Endothelial cell of umbilical vein (primary cell): ENCODE data around the gene BEND5. TPM values are rescaled to one million over a fixed set of nuclear protein-coding genes. Genes with fewer than 3 reads are reported as not detected.

Experiments used
- BruUV-seq: library from RNA; stranded (reverse); fragments of 400-500 nt; replicated peaks from 2 replicates; lab custom pipeline; 2021; lab: Mats Ljungman, UMichigan
- CTCF ChIA-PET: fragments of 300-600, 350-600 bp; sonication (Branson Sonifier 250); formaldehyde crosslinking; loops from one replicate; lab custom pipeline; 2021; ENCODE audit warnings: antibody characterized with exemption, inconsistent platforms; lab: Charles Lee
- POLR2A ChIA-PET: fragments of 300-600, 350-600 bp; sonication (Branson Sonifier 250); formaldehyde crosslinking; loops from one replicate; lab custom pipeline; 2021; ENCODE audit warnings: antibody characterized with exemption, inconsistent platforms; lab: Charles Lee
- DNase-seq: peaks from one replicate; pipeline ENCODE4 v3.0.0-alpha.2; 2011; ENCODE audit warnings: low read depth, low spot score
- FAIRE-seq: peaks from 2 replicates; lab custom pipeline; 2011; peaks lifted over from hg19 to GRCh38; lab: Jason Lieb, UNC
- H2AFZ ChIP-seq: 2 replicates; pipeline ENCODE4 v1.6.0; 2012; ENCODE audit warnings: low read depth, low read length, control low read depth, inconsistent platforms
- H3K27ac ChIP-seq: 2 replicates; pipeline ENCODE4 v1.5.1; 2011; ENCODE audit warnings: low read depth, mild to moderate bottlenecking, control low read depth, low read length, moderate library complexity; ENCODE audit not compliant: insufficient read depth
- H3K27me3 ChIP-seq, 2 experiments: 2 replicates each; pipeline versions ENCODE4 v1.6.0 to v1.6.1; 2011; ENCODE audit warnings: low read length in 2 of 2, mixed read lengths in 1 of 2; ENCODE audit not compliant: control insufficient read depth in 2 of 2, insufficient read depth in 2 of 2
- H3K36me3 ChIP-seq, 2 experiments: 2 replicates in 1 of 2; 3 replicates in 1 of 2; pipeline ENCODE4 v1.5.1; 2011; ENCODE audit warnings: low read length in 2 of 2, mild to moderate bottlenecking in 1 of 2, moderate library complexity in 1 of 2; ENCODE audit not compliant: control insufficient read depth in 2 of 2, insufficient read depth in 2 of 2; ENCODE audit errors: extremely low read depth in 1 of 2
- H3K4me1 ChIP-seq: 3 replicates; pipeline ENCODE4 v1.5.1; 2011; ENCODE audit warnings: mild to moderate bottlenecking, low read length; ENCODE audit not compliant: control insufficient read depth, insufficient read depth; ENCODE audit errors: extremely low read depth
- H3K4me2 ChIP-seq: 2 replicates; pipeline ENCODE4 v1.6.1; 2011; ENCODE audit warnings: low read length, control low read depth, mixed read lengths; ENCODE audit not compliant: insufficient read depth
- H3K4me3 ChIP-seq, 3 experiments: fragments of 200-600 bp in 1 of 3; sonication (generic), shearing (Covaris generic) in 1 of 3; replicated peaks in 1 of 3; 2 replicates each; pipeline ENCODE4 v1.5.1; 2011 to 2016; ENCODE audit warnings: control low read depth in 3 of 3, low read length in 3 of 3, mild to moderate bottlenecking in 2 of 3, inconsistent platforms in 1 of 3, low read depth in 1 of 3, moderate library complexity in 1 of 3; ENCODE audit not compliant: insufficient read depth in 1 of 3
- H3K79me2 ChIP-seq: 2 replicates; pipeline ENCODE4 v1.6.0; 2012; ENCODE audit warnings: low read length, inconsistent platforms; ENCODE audit not compliant: control insufficient read depth, insufficient read depth
- H3K9ac ChIP-seq: replicated peaks from 2 replicates; pipeline ENCODE3; 2011; ENCODE audit warnings: low read length, control low read depth; ENCODE audit not compliant: insufficient read depth; ENCODE audit errors: extremely low read depth
- H3K9me1 ChIP-seq: replicated peaks from 3 replicates; pipeline ENCODE4 v1.6.0; 2011; ENCODE audit warnings: mild to moderate bottlenecking, low read length; ENCODE audit not compliant: control insufficient read depth, insufficient read depth; ENCODE audit errors: extremely low read depth
- H3K9me3 ChIP-seq: replicated peaks from 2 replicates; pipeline ENCODE4 v1.5.1; 2012; ENCODE audit warnings: low read length, inconsistent platforms; ENCODE audit not compliant: control insufficient read depth, insufficient read depth
- H4K20me1 ChIP-seq: replicated peaks from 2 replicates; pipeline ENCODE3; 2011; ENCODE audit warnings: mild to moderate bottlenecking, low read length; ENCODE audit not compliant: control insufficient read depth, insufficient read depth; ENCODE audit errors: extremely low read depth
- CTCF ChIP-seq, 2 donors: IDR thresholded peaks; 1 replicate in 1 of 2; 2 replicates in 1 of 2; pipeline ENCODE4 v1.5.1; 2011; ENCODE audit warnings: low read length in 2 of 2, mild to moderate bottlenecking in 2 of 2, moderate library complexity in 2 of 2, control low read depth in 1 of 2, inconsistent platforms in 1 of 2, low read depth in 1 of 2; ENCODE audit not compliant: insufficient read depth in 1 of 2; ENCODE audit errors: extremely low read depth in 1 of 2
- EZH2 ChIP-seq: IDR thresholded peaks from 2 replicates; pipeline ENCODE4 v1.6.1; 2012; ENCODE audit warnings: borderline replicate concordance, low read depth, mild to moderate bottlenecking, moderate library complexity, low read length, inconsistent platforms; ENCODE audit not compliant: severe bottlenecking
- FOS ChIP-seq: IDR thresholded peaks from 2 replicates; pipeline ENCODE4 v1.6.1; 2011; ENCODE audit warnings: mild to moderate bottlenecking, low read length, moderate library complexity, borderline replicate concordance; ENCODE audit not compliant: insufficient read depth
- GATA2 ChIP-seq: IDR thresholded peaks from 2 replicates; pipeline ENCODE4 v1.7.0; 2011; ENCODE audit warnings: low read depth, mild to moderate bottlenecking, moderate library complexity, mixed read lengths, low read length; ENCODE audit not compliant: insufficient read length, insufficient read depth
- JUN ChIP-seq: IDR thresholded peaks from 2 replicates; pipeline ENCODE4 v1.6.1; 2011; ENCODE audit warnings: borderline replicate concordance, low read depth; ENCODE audit not compliant: insufficient read length, insufficient read depth
- MAX ChIP-seq: IDR thresholded peaks from 2 replicates; pipeline ENCODE4 v1.6.1; 2011; ENCODE audit not compliant: insufficient read depth, insufficient read length
- MYC ChIP-seq: IDR thresholded peaks from one replicate; pipeline ENCODE4 v1.6.1; 2011; ENCODE audit warnings: mild to moderate bottlenecking, low read depth, low read length
- POLR2A ChIP-seq: IDR thresholded peaks from 2 replicates; pipeline ENCODE4 v1.6.1; 2012; ENCODE audit warnings: low read depth, mild to moderate bottlenecking, control low read depth, low read length
- POLR2AphosphoS5 ChIP-seq: IDR thresholded peaks from 2 replicates; pipeline ENCODE4 v1.6.1; 2012; ENCODE audit warnings: low read depth, mild to moderate bottlenecking, control low read depth, low read length, moderate library complexity; ENCODE audit not compliant: insufficient read depth
- dilution Hi-C: fragments of 300-500 bp; cut with MboI; formaldehyde crosslinking; loops from one replicate; pipeline ENCODE4 v1.15.0; 2019; ENCODE audit warnings: low sequenced_read_pairs; ENCODE audit not compliant: extremely low pct_ligation_motif_present
- intact Hi-C: fragments of 100-400 bp; cut with micrococcal nuclease; formaldehyde crosslinking; loops from one replicate; pipeline ENCODE4 v1.10.0; 2022
- polyA plus RNA-seq, 4 experiments: library from polyadenylated mRNA; depleted of rRNA in 3 of 4; stranded (reverse) in 3 of 4; unstranded in 1 of 4; fragments of >200 nt; gene quantifications; 2 replicates each; pipeline versions ENCODE4 v1.2.1 to v1.2.3, GENCODE V29; 2011 to 2012; ENCODE audit warnings: missing spikeins in 1 of 4
- total RNA-seq: library from RNA; stranded (reverse); gene quantifications from 2 replicates; pipeline ENCODE4 v1.2.3, GENCODE V29; 2021

BEND5 gene
- total and polyA plus RNA-seq, 2 donors (not counting 3 experiments of a cell fraction or from before 2014, with no cell fraction given) = not detected

- Histone ChIP-seq H3K4me3 (no peak overlapping the region), H3K27ac (no peak overlapping the region), H3K9me3 (no peaks in the 10 kb centered on the region), H3K9me1 (no peaks in the 10 kb centered on the region), H3K79me2 (no peaks in the 10 kb centered on the region), H3K27me3 (no peaks in the 10 kb centered on the region), H3K4me2 (no peak overlapping the region), H3K36me3 (no peaks in the 10 kb centered on the region), H3K4me1 (no peaks in the 10 kb centered on the region), H3K9ac (no peak overlapping the region), H2AFZ (no peak overlapping the region), H4K20me1 (no peaks in the 10 kb centered on the region)
- CTCF ChIA-PET = no interaction called here
- BruUV-seq = no TSS peak
- dilution Hi-C loops (no loop called here), intact Hi-C loops (no loop called here)
- TF ChIP-seq CTCF (IDR thresholded peaks at IDR 0.05; ENCODE audit: extremely low read depth in 1 of 2, insufficient read depth in 1 of 2, low read depth in 1 of 2, low read length in 2 of 2) = no peak
- no peak for TF ChIP-seq EZH2
- FAIRE-seq (no peak), DNase-seq (no peak)
- POLR2A ChIA-PET = no interaction called here
These were observed 90.5 kb downstream of the BEND5 start for GRCh38 chr1:48686159-48686558.

GRCh38 chr1:48684381-48684780 lies 92.3 kb downstream of the BEND5 start:
- Histone ChIP-seq H3K79me2 (no peaks in the 10 kb centered on the region), H3K9me3 (no peaks in the 10 kb centered on the region), H3K9me1 (no peaks in the 10 kb centered on the region), H3K27me3 (no peaks in the 10 kb centered on the region), H3K27ac (no peak overlapping the region), H3K4me3 (no peak overlapping the region), H3K9ac (no peak overlapping the region), H3K4me1 (no peaks in the 10 kb centered on the region), H4K20me1 (no peaks in the 10 kb centered on the region), H3K36me3 (no peaks in the 10 kb centered on the region), H3K4me2 (no peak overlapping the region), H2AFZ (no peak overlapping the region)
- intact Hi-C loops (no loop called here), dilution Hi-C loops (no loop called here)
- TF ChIP-seq GATA2 = no peak
- no peak for TF ChIP-seq CTCF (IDR thresholded peaks at IDR 0.05; ENCODE audit: extremely low read depth in 1 of 2, insufficient read depth in 1 of 2, low read depth in 1 of 2, low read length in 2 of 2)
- TF ChIP-seq FOS = no peak
- TF ChIP-seq EZH2 = no peak
- no peak for TF ChIP-seq JUN
- TF ChIP-seq MAX = no peak
- TF ChIP-seq POLR2A = no peak
- TF ChIP-seq MYC = no peak
- no peak for TF ChIP-seq POLR2AphosphoS5
- no peak for DNase-seq
- ChIA-PET CTCF (no interaction called here), POLR2A (no interaction called here)
- FAIRE-seq = no peak
- no TSS peak for BruUV-seq
